HG02759 (cell line): ENCODE measurements around the gene TEDDM1.
"Not testable (repeated sequence)": the region's sequence is repeated elsewhere in the genome, so short reads cannot be mapped to it uniquely, and the experiment has no call there.

Source experiments
- ATAC-seq: cut with Tn5 transposase; IDR thresholded peaks from one replicate; pipeline ENCODE4 v1.9.1; 2021; ENCODE audit warnings: mild to moderate bottlenecking, moderate library complexity; ENCODE audit not compliant: unreplicated experiment

Gene TEDDM1

GRCh38 chr1:182381962-182382819 is 18.3 kb downstream of the TEDDM1 start:
- ATAC-seq = no peak

GRCh38 chr1:182380199-182380598 is 20.3 kb downstream of the TEDDM1 start:
- ATAC-seq = no peak

- not testable (repeated sequence) for ATAC-seq
These were observed 20.7 kb downstream of the TEDDM1 start for GRCh38 chr1:182379781-182380180.

- no peak for ATAC-seq
These were observed 23.4 kb downstream of the TEDDM1 start for GRCh38 chr1:182376936-182377574.

GRCh38 chr1:182374101-182374834 is 26.2 kb downstream of the TEDDM1 start:
- ATAC-seq = no peak

GRCh38 chr1:182370532-182370931 is 29.9 kb downstream of the TEDDM1 start:
- no peak for ATAC-seq

- no peak for ATAC-seq
These were observed 31.6 kb downstream of the TEDDM1 start for GRCh38 chr1:182368903-182369302.

- ATAC-seq = no peak
These were observed 32.1 kb downstream of the TEDDM1 start for GRCh38 chr1:182368358-182368757.

- no peak for ATAC-seq
These were observed 32.5 kb downstream of the TEDDM1 start for GRCh38 chr1:182367926-182368325.

GRCh38 chr1:182366596-182366995 is 33.9 kb downstream of the TEDDM1 start:
- ATAC-seq = no peak

- no peak for ATAC-seq
These were observed 40.8 kb downstream of the TEDDM1 start for GRCh38 chr1:182359645-182360044.

- ATAC-seq = no peak
These were observed 42.6 kb downstream of the TEDDM1 start for GRCh38 chr1:182357913-182358312.

GRCh38 chr1:182357171-182357570 is 43.3 kb downstream of the TEDDM1 start:
- no peak for ATAC-seq

GRCh38 chr1:182355723-182356098 is 44.8 kb downstream of the TEDDM1 start:
- ATAC-seq = no peak

- no peak for ATAC-seq
These were observed 48.6 kb downstream of the TEDDM1 start for GRCh38 chr1:182351790-182352364.

- no peak for ATAC-seq
These were observed 49.6 kb downstream of the TEDDM1 start for GRCh38 chr1:182350839-182351238.

- ATAC-seq = no peak
These were observed 51.3 kb downstream of the TEDDM1 start for GRCh38 chr1:182348961-182349747.
